GM19043 (cell line): Measurements from ENCODE around the gene HYAL2.
A peak's percentile ranks its signal among the peaks of the same experiment; 100 is the strongest.

Experiments used
- ATAC-seq: cut with Tn5 transposase; IDR thresholded peaks from one replicate; pipeline ENCODE4 v1.9.1; 2021; ENCODE audit warnings: low read depth; ENCODE audit not compliant: unreplicated experiment

HYAL2 gene, protein sequence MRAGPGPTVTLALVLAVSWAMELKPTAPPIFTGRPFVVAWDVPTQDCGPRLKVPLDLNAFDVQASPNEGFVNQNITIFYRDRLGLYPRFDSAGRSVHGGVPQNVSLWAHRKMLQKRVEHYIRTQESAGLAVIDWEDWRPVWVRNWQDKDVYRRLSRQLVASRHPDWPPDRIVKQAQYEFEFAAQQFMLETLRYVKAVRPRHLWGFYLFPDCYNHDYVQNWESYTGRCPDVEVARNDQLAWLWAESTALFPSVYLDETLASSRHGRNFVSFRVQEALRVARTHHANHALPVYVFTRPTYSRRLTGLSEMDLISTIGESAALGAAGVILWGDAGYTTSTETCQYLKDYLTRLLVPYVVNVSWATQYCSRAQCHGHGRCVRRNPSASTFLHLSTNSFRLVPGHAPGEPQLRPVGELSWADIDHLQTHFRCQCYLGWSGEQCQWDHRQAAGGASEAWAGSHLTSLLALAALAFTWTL

DNA sequence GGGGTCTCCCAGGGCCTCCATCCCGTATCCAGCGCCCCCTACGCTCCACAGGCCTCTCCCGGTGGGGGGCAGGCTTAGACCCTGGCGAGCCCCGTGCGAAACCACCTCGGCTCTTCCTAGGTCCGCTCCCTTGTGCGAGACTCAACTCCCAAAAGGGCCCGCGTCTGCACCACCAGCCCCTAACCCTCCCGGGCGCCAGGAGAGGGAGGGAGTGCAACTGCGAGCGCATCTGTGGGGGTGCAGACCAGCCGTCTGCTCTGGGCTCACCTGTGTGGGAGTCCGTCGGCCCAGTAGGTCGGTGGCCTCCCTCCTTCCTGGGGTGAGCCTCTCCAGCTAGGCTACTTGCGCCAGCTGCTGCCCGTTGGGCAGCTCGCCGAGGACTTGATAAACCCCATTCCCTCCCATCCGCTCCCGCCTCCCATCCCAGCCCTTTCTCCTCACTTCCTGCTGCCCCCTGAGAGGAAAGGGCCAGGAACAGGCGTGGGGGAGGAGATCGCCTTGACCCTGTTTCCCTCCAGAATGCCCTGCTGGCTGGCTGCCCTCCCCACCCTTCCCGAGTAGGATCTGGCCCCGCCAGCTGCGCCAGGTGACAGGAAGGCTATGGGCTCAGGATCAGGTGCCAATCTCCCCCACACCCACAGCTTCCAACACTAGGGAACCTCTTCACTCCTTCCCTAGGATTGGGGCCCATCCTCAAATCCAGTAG, at the start of gene HYAL2:
Gene HYAL2, minus strand, starts transcription at position 360 of the 706 bp plus-strand sequence. CDS start 2,256 bp downstream, outside the sequence.
- no peak for ATAC-seq

DNA sequence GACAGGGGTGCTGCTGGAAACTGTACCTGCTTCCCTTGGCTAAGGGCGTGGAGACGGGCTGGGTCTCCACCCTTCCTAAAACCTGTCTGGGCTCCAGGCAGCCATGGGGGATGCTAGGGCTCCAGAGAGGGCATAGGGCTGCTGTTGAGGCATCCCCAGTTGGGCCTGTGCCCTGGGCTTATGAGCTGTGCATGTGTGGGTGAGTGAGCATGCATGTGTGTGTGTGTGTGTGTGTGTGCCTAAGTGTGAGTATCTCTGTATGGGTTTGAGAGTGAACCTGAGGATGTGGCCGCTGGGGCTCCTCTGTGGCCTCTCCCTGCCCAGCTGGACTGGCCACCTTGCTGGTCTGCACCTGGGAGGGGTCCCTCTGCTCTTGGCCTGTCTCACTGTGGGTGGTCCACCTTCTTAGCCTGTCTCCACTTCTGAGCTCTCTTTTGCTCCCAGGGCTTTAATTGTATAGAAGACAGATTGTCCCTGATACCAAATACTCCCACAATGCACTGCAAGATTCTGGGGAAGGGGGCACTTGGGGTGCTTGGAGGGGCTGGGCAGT, 48.7 kb upstream of the HYAL2 start:
- ATAC-seq = no peak

DNA sequence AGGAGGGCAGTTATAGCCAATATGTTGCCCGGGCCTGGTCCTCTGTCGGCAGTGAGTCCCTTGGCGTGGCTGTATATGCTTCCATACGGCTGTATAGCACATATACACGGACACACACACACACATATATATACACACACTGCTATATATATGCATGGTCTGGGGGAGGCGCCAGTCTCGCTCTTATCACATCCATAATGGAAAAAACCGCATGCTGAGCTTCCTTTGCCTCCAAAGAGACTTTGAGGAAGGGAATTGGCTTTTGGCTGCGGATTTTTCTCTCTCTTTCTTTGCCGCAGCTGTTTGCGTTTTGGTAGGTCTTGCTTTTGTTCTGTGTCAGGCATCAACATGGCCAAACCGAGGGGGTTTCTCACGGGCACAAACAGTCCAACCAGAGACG, 48.0 kb upstream of the HYAL2 start:
- ATAC-seq = no peak

DNA sequence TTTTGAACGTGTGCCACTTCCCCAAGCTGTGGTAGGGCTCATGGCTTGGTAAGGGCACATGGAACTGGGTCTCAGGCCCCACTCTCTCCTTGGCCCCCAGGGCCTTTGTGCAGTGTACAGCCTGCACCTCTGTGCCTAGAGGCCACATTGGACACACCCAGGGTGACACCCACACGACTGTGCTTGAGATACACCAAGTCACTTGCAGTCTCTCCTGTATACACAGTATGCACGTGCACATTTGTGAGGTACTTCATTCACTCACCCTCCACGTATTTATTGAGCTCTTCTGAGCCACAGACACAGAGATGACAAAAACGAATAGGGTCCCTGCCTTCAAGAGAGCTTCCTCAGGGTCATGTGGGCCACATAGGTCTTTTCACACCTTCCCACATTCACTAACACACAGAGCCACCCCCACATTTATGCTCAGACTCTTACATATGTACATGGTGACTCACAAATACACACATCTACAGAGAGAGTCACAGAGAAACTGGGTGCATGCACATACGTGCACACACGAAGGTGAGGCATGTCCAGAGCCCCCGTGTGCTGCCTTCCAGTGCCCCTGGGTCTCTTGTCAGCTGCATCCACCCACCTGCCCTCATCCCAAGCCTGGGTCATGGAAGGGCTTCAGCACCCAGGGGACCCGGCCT, 46.6 kb upstream of the HYAL2 start:
- no peak for ATAC-seq

DNA sequence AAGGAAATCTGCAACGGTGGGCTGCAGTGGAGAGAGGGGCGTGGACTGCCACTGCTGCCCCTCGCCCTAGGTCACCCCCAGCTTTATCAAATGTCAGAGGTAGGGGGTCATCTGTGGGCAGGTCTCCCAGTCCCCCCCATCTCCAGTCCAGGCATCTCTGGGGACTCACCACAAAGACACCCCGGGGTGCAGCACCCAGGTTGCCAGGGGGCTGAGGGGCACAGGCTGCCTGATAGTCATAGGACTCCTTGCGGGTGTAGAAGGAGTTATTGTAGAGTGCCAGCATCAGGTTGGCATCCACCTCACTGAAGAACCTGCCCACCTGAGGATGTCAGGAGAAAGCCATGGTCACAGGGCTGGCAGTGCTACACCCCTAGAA, 43.3 kb upstream of the HYAL2 start:
- ATAC-seq = no peak

DNA sequence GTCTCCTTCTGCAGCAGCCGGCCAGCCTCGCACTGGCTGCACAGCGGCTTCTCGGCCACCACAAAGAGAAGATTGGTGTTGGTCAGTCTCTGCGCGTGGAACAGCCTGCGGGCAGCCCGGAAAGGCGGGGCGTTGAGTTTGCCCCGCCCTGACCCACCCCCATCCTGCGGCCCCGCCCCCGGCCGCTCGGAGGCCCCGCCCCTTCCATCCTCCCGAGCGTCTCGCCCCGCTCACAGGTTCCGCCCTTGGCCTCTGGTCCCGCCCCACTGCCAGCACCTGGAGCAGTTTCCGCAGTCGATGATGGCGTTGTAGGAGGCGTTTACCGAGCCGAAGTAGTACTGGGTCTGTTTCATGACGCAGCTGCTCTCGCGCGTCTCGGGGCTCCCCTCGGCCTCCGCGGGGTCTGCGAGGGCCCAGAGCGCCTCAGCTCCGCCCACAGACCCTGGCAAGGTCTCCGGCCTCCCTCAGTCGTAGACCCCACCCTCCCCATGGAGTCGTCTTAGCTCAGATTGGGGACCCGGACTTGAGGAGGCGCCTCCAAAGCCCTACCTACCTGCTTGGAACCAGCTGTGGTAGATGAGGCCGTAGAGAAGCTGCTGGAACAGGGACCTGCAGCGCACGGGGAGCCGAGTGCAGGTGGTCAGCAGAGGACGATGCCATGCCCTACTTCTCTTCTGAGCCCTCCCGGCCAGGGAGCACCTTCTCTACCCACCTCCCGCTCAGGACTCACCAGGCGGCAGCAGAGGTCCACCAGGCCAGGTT, 42.7 kb upstream of the HYAL2 start:
- ATAC-seq = peak; percentile 89

DNA sequence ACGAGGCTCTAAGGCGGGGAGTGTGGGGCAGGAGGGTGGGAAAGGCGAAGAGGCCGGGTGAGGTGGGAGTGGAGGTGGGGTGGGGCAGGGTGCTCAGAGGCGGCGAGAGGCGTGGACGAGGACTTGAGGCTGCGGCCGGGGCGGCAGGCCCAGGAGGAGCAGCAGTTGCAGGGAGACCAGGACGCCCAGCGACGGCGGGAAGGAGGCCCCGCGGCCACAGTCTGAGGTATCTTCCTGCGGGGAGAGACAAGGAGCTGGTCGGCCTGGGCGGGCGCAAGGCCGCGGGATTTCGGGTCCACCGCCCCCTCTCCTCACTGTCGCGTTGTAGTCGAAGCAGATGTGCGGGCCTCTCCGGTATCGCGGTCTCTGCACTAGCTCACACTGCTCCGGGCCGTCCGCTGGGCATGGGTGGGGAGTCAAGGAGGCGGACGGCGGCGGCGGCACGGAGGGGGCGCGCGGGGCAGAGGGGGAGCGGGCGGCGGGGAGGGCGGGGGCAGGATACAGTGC, 42.1 kb upstream of the HYAL2 start:
- ATAC-seq = peak; percentile 20

DNA sequence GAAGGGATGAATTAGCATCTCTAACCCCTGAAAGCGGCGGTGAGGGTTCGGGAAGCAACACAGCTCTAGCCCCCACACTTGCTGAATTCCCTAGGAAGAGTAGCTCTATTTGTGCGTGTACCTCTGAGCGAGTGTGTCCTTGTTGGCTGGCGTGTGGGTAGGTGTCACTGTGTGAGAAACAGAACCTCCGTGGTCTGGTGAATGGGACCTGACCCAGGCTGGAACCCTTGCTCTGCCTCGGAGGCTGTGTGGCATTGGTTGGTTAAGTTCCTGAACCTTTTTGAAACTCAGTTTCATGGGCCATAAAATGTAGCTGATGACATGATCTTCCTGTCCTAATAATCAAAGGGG, 37.2 kb upstream of the HYAL2 start:
- ATAC-seq = no peak

DNA sequence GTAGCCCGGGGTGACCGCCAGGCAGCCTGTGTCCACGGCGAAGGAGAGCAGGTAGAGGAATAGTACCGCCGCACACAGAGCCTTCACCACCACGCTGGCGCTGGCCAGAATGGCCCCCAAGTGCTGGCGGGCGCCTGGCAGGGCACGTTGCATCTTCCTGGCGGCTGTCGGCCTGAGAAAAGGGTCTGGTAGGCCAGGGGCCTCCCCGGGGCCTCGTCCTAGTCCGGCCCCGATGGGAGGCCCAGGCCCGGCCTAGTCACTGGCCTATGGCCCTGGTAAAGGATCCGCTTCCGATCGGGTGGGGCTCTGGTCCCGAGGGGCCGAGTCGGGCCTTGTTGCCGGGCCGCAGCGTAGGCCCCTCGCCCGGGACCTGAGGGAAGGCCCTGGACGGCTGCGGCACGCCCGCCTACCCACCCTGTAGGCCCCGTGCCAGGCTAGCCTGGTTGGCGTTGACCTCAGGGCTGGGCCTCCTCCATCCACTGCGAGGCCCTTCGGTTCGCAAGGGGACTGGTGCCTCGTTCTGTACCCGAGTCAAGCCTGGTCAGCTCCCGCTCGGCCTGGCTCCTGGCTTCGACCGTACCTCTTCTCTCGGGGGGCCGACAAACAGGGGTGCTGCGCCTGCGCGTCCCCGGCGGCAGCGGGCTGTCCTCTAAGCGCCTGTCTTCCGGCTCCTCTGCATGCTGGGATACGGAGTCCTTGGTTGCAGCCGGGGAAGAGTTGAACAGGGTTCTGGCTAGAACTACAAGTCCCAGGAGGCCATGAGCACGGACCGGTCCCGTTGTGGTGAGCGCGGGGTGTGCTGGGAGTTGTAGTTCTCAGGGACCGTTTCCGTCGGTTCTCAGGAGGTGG, 36.6 kb upstream of the HYAL2 start, which contains the start of gene TMEM115:
Gene TMEM115, minus strand, starts transcription at position 611 of the 849 bp plus-strand sequence. Its CDS starts 458 bp downstream, at position 153.
- ATAC-seq = peak; percentile 100

DNA sequence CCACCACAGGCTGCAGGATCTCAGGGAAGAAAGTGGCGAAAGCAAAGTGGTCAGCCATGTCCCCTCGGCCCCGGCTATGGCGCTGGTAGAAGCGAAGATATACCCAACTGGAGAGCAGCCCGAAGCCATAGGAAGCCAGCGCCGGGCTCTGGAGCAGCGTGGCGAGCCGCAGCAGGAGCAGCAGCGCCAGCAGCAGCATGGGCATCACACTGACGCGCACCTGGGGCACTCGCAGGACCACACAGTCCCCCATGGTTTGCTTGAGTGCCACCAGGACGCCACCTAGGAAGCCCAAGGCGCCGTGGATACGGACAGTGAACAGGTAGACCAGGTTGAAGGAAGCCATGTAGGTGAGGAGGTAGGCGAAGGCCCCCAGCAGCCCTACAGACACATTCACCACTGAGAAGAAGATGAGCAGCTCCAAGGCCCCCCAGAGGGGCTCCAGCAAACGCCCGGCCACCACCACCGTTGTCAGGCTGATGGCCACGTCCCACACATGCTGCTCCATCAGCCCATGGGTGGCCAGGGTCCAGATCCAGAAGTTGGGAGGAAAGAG, 35.9 kb upstream of the HYAL2 start:
- no peak for ATAC-seq

DNA sequence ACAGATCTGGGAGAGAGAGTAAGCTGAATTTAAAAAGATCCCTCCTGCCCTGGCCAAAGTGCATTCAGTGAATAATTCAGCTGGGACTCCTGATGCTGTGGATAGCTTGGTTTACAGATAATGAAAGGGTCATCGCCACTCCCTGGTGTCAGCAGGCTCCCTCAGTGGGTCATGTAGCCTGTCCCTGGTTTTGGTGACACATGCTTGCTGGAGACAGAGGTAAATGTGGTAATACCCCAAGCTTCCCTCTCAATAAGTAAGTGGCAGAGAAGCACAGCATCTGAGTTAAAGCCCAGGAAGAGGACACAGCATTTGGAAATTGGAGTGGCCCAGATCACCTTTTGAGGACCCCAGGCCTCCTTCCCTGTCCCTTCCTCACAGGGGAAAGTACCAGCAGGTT, 34.9 kb upstream of the HYAL2 start:
- no peak for ATAC-seq

DNA sequence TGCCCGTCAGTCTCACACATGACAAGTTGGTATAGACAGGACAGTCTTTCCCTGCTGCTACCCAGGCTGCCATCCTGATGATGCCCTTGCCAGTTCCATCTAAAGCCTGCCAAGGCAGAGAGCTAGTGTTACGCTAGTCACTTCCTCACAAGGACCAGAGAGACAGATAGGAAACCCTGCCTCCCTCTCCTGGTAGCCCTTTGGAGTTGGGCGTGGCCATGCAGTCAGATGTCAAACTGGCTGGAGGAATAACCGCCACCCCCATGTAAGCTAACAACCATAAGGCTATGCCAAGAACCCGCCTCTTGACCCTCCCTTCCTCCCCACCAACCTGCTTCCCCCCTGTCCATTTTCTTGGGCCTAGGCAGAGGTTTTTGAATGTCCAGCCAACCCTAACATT, 34.0 kb upstream of the HYAL2 start:
- ATAC-seq = no peak

DNA sequence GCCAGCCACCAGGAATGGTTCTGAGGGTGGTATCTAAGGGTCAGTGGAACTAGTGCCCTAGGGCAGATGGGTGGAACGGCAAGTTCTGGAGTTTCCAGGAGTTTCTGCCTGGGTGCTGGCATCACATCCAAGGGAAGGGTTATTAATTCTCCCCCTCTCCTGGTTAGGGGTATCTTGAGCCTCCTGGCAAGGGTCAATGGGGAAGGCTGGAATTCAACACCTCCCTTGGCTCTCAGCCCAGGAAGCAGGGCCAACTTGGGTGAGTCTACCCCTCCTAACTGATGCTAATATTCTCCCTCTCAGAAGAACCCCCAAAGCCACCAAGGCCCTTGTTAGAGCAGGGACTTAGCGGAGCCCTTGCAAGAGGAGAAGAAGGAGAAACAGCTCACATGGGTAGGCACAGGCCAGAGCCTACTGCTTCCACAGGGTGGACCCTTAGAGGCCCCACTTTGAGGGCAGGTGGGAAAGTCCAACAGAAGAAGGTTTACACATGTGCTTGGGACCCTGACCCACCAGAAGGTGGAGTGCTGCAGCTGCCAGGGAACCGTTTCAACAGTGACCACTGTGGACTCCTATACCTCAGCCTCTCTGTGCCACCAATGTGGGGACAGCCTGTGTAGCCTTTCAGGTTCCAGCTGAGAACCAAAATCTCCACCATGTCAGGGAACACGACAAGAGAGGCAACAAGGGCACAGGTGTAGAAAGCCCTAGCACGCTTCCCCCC, 33.4 kb upstream of the HYAL2 start:
- no peak for ATAC-seq

DNA sequence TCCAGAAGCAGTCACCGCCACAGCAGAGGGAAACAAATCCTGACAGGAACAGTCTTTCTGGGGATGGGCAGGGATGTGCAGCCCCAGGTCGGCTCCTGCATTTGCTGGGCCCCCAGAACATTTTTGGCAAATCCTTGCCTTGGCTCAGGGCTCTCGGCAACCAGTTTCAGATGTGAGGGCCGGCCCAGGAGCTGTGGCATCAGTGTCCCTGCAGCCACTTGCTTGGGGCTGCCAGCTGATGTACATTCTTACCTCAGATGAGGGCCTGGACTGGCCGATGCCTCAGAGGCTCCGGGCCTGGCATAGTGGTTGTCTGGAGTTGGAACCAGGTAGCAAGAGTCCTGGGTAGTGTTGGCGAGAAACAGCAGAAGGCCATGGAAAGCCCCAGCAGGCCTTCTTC, 32.3 kb upstream of the HYAL2 start:
- no peak for ATAC-seq

DNA sequence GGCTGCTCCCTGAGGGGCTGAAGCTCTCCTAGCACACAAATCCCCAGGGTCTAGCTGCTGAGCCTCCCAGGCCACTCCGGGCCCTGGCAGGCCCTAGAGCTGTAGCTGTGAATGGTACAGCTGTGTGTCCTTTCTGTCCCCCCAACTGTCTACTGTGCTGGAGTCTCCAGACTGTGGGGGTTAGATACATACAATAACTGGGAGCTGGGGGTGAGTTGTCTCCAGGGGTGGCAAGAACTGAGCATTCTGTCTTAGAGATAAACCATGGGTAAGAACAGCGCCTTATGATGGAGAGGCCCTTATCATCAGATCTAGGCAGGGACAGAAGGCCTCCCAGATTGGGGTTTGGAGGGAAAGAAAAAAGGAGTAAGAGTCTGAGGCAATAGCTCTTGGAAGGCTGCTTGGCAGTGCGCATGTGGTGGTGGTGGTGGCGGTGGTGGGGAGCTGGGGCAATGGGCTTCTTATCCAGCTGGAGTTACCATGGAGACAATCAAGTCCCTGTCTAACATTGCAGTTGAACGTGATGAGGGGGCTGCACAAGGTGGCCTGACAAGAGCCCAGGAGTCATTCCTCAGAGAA, 31.7 kb upstream of the HYAL2 start:
- no peak for ATAC-seq

DNA sequence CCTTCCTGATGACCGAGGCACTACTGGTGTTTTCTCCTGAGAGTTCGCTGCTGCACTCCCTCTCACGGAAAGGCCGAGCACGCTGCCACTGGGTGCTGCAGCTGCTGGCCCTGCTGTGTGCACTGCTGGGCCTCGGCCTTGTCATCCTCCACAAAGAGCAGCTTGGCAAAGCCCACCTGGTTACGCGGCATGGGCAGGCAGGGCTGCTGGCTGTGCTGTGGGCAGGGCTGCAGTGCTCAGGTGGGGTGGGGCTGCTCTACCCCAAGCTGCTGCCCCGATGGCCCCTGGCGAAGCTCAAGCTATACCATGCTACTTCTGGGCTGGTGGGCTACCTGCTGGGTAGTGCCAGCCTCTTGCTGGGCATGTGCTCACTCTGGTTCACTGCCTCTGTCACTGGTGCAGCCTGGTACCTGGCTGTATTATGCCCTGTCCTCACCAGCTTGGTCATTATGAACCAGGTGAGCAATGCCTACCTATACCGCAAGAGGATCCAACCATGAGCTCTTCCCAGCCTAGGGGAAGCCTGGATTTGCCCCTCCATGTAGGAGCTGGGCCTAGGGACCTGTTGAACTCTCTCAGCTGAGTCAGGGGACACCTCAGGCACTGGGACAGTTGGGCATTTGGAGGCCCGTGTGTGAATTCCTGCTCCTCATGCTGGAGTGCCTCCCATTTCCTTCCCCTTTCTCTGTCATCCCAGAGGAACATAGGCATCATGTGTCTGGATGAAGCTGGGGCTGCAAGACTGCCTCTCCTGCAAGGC, 30.9 kb upstream of the HYAL2 start:
- ATAC-seq = no peak

DNA sequence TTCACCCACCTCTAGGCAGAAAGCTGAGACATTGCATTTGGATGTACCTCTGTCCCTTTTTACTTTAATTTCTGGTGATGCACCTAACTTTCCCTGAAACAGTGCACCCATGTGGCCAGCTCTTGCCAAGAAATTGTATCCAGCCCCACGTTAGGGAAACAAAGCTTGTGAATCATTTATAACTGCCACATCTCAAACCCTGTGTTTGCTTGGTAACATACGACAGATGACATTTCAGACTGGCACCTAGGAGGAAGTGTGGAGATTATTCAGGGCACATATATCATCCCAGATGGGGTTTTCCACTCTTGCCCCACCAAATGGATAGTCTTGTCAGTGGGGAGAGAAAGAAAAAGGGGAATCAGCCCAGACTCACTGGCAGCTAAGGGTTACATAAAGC, 30.2 kb upstream of the HYAL2 start:
- no peak for ATAC-seq
